ENCODE results near the gene SCYGR2. TPM values are rescaled to one million over a fixed set of nuclear protein-coding genes. Genes with fewer than 3 reads are reported as not detected.

SCYGR2 gene
- total RNA-seq, 1 experiment from 2014 or later: not detected

- H3K4me3 Mint-ChIP-seq (ENCODE audit: unreplicated experiment): no peak overlapping the region
- H3K4me1 Mint-ChIP-seq (ENCODE audit: low read depth, unreplicated experiment): no peaks in the 10 kb centered on the region
- H3K9me3 Mint-ChIP-seq (ENCODE audit: unreplicated experiment): no peaks in the 10 kb centered on the region
- no peak overlapping the region for H3K27ac Mint-ChIP-seq (ENCODE audit: unreplicated experiment)
- CTCF ChIA-PET: no interaction called here
- no peak for TF ChIP-seq CTCF (IDR thresholded peaks at IDR 0.05; ENCODE audit: insufficient read depth in 1 of 2, low read depth in 1 of 2, low read length in 1 of 2, severe bottlenecking in 1 of 2, unreplicated experiment in 1 of 2)
- intact Hi-C loops (cut with micrococcal nuclease; ENCODE audit: unreplicated experiment): no loop called here
- DNase-seq: no peak
- H3K27me3 Mint-ChIP-seq (ENCODE audit: insufficient read depth, unreplicated experiment): no peaks in the 10 kb centered on the region
- H3K36me3 ChIP-seq (ENCODE audit: control insufficient read depth, insufficient read depth, low read length): no peaks in the 10 kb centered on the region
- no peaks in the 10 kb centered on the region for H3K9me3 ChIP-seq
- no peaks in the 10 kb centered on the region for H3K27me3 ChIP-seq (replicated peaks; ENCODE audit: control insufficient read depth, insufficient read depth, low read length)
- no peaks in the 10 kb centered on the region for H3K4me1 ChIP-seq
- H3K4me3 ChIP-seq (ENCODE audit: low read depth, low read length): no peak overlapping the region
- POLR2A ChIA-PET: no interaction called here
- BruUV-seq (replicated peaks): no TSS peak
- no peaks in the 10 kb centered on the region for H3K36me3 Mint-ChIP-seq (ENCODE audit: insufficient read depth, unreplicated experiment)
Observed at GRCh38 chr2:227606476-227606875, 7.8 kb downstream of the SCYGR2 start.

GRCh38 chr2:227607941-227608340 is 9.2 kb downstream of the SCYGR2 start:
- H3K4me1 ChIP-seq: no peaks in the 10 kb centered on the region
- ChIA-PET CTCF (interaction anchor here (0.7 kb wide), 1 partner anchor 36 kb away, joined by 3 read pairs; no protein-coding TSS in a partner anchor), POLR2A (no interaction called here)
- no peak for TF ChIP-seq CTCF (IDR thresholded peaks at IDR 0.05; ENCODE audit: insufficient read depth in 1 of 2, low read depth in 1 of 2, low read length in 1 of 2, severe bottlenecking in 1 of 2, unreplicated experiment in 1 of 2)
- no peaks in the 10 kb centered on the region for H3K9me3 ChIP-seq
- H3K36me3 Mint-ChIP-seq (ENCODE audit: insufficient read depth, unreplicated experiment): no peaks in the 10 kb centered on the region
- intact Hi-C loops (cut with micrococcal nuclease; ENCODE audit: unreplicated experiment): no loop called here
- no peak overlapping the region for H3K4me3 Mint-ChIP-seq (ENCODE audit: unreplicated experiment)
- H3K9me3 Mint-ChIP-seq (ENCODE audit: unreplicated experiment): no peaks in the 10 kb centered on the region
- DNase-seq: no peak
- H3K27me3 ChIP-seq (replicated peaks; ENCODE audit: control insufficient read depth, insufficient read depth, low read length): no peaks in the 10 kb centered on the region
- H3K4me3 ChIP-seq (ENCODE audit: low read depth, low read length): no peak overlapping the region
- no peaks in the 10 kb centered on the region for H3K27me3 Mint-ChIP-seq (ENCODE audit: insufficient read depth, unreplicated experiment)
- H3K27ac Mint-ChIP-seq (ENCODE audit: unreplicated experiment): no peak overlapping the region
- BruUV-seq (replicated peaks): no TSS peak
- no peaks in the 10 kb centered on the region for H3K36me3 ChIP-seq (ENCODE audit: control insufficient read depth, insufficient read depth, low read length)
- H3K4me1 Mint-ChIP-seq (ENCODE audit: low read depth, unreplicated experiment): no peaks in the 10 kb centered on the region

- no peaks in the 10 kb centered on the region for H3K36me3 Mint-ChIP-seq (ENCODE audit: insufficient read depth, unreplicated experiment)
- TF ChIP-seq CTCF (IDR thresholded peaks at IDR 0.05; ENCODE audit: insufficient read depth in 1 of 2, low read depth in 1 of 2, low read length in 1 of 2, severe bottlenecking in 1 of 2, unreplicated experiment in 1 of 2): no peak
- intact Hi-C loops (cut with micrococcal nuclease; ENCODE audit: unreplicated experiment): no loop called here
Observed at GRCh38 chr2:227608561-227609338, 10.1 kb downstream of the SCYGR2 start.

More at GRCh38 chr2:227608561-227609338, 10.1 kb downstream of the SCYGR2 start:
- H3K4me1 Mint-ChIP-seq (ENCODE audit: low read depth, unreplicated experiment): no peaks in the 10 kb centered on the region
- POLR2A ChIA-PET: no interaction called here
- H3K9me3 Mint-ChIP-seq (ENCODE audit: unreplicated experiment): no peaks in the 10 kb centered on the region
- no peak overlapping the region for H3K27ac Mint-ChIP-seq (ENCODE audit: unreplicated experiment)
- CTCF ChIA-PET: no interaction called here
- Histone ChIP-seq H3K4me1 (no peaks in the 10 kb centered on the region), H3K27me3 (replicated peaks; ENCODE audit: control insufficient read depth, insufficient read depth, low read length) (no peaks in the 10 kb centered on the region), H3K9me3 (no peaks in the 10 kb centered on the region), H3K4me3 (ENCODE audit: low read depth, low read length) (no peak overlapping the region), H3K36me3 (ENCODE audit: control insufficient read depth, insufficient read depth, low read length) (no peaks in the 10 kb centered on the region)
- no TSS peak for BruUV-seq (replicated peaks)
- no peak for DNase-seq
- no peaks in the 10 kb centered on the region for H3K27me3 Mint-ChIP-seq (ENCODE audit: insufficient read depth, unreplicated experiment)
- no peak overlapping the region for H3K4me3 Mint-ChIP-seq (ENCODE audit: unreplicated experiment)
